Activated naive CD8-positive, alpha-beta T cell treated with anti-CD3 and anti-CD28 coated beads, Interleukin-2, amount 10 ng/mL, durations not matched to agents 7 days and 5 days (primary cell): Measurements from ENCODE around the gene KDM7A. TPM values are rescaled to one million over a fixed set of nuclear protein-coding genes. Genes with fewer than 3 reads are reported as not detected.
"Not testable (repeated sequence)": the region's sequence is repeated elsewhere in the genome, so short reads cannot be mapped to it uniquely, and the experiment has no call there.

Experiments used
- ATAC-seq: fragments of 150-1000 bp; cut with Tn5 transposase; one replicate; pipeline ENCODE4 v1.10.0; 2021; ENCODE audit warnings: low read depth, moderate library complexity
- POLR2A ChIA-PET: fragments of 350-600 bp; sonication (Branson Sonifier 250); formaldehyde crosslinking; loops from one replicate; lab custom pipeline; 2021; ENCODE audit warnings: antibody characterized with exemption; lab: Charles Lee
- DNase-seq: peaks from one replicate; pipeline ENCODE4 v3.0.0; 2021
- H3K27ac Mint-ChIP-seq: one replicate; pipeline ENCODE4 v1.8.0; 2022; ENCODE audit warnings: mild to moderate bottlenecking, mixed read lengths
- H3K27me3 Mint-ChIP-seq: one replicate; pipeline ENCODE4 v1.8.0; 2022; ENCODE audit warnings: mild to moderate bottlenecking, moderate library complexity, mixed read lengths
- H3K36me3 Mint-ChIP-seq: one replicate; pipeline ENCODE4 v1.8.0; 2021; ENCODE audit warnings: mild to moderate bottlenecking, mixed read lengths
- H3K4me1 Mint-ChIP-seq: one replicate; pipeline ENCODE4 v1.8.0; 2021; ENCODE audit warnings: mixed read lengths
- H3K4me3 Mint-ChIP-seq: one replicate; pipeline ENCODE4 v1.8.0; 2022; ENCODE audit warnings: mild to moderate bottlenecking, moderate library complexity, mixed read lengths
- H3K9me3 Mint-ChIP-seq: one replicate; pipeline ENCODE4 v1.8.0; 2021; ENCODE audit warnings: mixed read lengths
- total RNA-seq, 2 experiments: library from RNA; stranded (reverse); gene quantifications; one replicate each; pipeline ENCODE4 v1.2.3, GENCODE V29; 2021

The KDM7A gene
- total RNA-seq, 2 experiments from 2014 or later = 20.5 to 21.2 TPM

DNA sequence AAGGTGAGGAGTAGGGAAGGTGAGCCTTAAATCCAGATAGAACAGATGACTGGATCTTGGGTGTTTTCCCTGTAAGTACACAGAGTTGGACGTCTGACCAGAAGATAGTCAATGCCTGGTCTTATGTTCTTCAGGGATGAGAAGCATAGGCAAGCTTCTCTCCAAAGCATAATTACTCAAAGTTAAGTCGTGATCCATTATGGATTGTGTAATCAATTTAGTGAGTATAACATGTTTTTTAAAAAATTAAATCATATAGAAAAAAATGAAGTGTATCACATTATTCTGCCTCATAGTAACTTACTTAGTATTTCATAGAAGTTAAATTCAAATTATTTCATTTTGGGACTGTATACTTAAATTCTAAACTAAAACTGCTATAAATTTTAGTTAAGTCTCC is 39.7 kb downstream of the KDM7A start:
- ATAC-seq = no peak
- Mint-ChIP-seq H3K27ac (no peak overlapping the region), H3K4me3 (no peak overlapping the region), H3K9me3 (no peaks in the 10 kb centered on the region), H3K36me3 (peaks cover 6% of the 10 kb centered on the region), H3K27me3 (no peaks in the 10 kb centered on the region), H3K4me1 (peaks cover 1% of the 10 kb centered on the region)
- no peak for DNase-seq
- POLR2A ChIA-PET = no interaction called here

- no peaks in the 10 kb centered on the region for H3K9me3 Mint-ChIP-seq
- peaks cover 12% of the 10 kb centered on the region for H3K36me3 Mint-ChIP-seq
- DNase-seq (no peak), ATAC-seq (no peak)
- POLR2A ChIA-PET = no interaction called here
- H3K4me1 Mint-ChIP-seq = peaks cover 1% of the 10 kb centered on the region
- H3K27ac Mint-ChIP-seq = no peak overlapping the region
- no peaks in the 10 kb centered on the region for H3K27me3 Mint-ChIP-seq
- no peak overlapping the region for H3K4me3 Mint-ChIP-seq
These were observed 40.7 kb downstream of the KDM7A start for GRCh38 chr7:140136073-140136472.

DNA sequence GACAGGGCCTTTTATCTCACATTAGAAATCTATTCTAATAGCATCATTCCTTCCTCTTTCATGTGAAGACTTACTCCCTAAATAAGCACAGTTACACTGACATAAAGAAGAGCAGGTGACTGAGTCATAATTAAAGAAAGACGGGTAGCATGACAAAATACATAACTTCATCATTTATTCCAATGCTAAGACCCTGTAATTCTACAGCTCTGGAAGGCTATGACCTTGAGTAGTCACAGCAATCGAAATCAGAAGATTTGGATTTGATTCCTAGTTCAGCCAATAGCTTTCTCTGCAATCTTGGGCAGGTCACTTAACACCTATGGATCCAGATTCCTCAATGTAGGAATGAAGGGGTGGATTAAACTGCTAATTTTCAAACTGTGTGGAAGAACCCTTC is 42.7 kb downstream of the KDM7A start:
- ATAC-seq = no peak
- no peak overlapping the region for H3K4me3 Mint-ChIP-seq
- POLR2A ChIA-PET = no interaction called here

GRCh38 chr7:140127360-140128127 is 49.2 kb downstream of the KDM7A start:
- Mint-ChIP-seq H3K27ac (no peak overlapping the region), H3K36me3 (peaks cover 21% of the 10 kb centered on the region), H3K4me1 (peaks cover 6% of the 10 kb centered on the region), H3K9me3 (no peaks in the 10 kb centered on the region), H3K27me3 (no peaks in the 10 kb centered on the region), H3K4me3 (no peak overlapping the region)
- DNase-seq (no peak), ATAC-seq (no peak)
- POLR2A ChIA-PET = no interaction called here

More for the DNA sequence above, 42.7 kb downstream of the KDM7A start:
- DNase-seq = no peak
- H3K36me3 Mint-ChIP-seq = peaks cover 14% of the 10 kb centered on the region
- no peaks in the 10 kb centered on the region for H3K27me3 Mint-ChIP-seq
- H3K4me1 Mint-ChIP-seq = peaks cover 3% of the 10 kb centered on the region
- H3K9me3 Mint-ChIP-seq = no peaks in the 10 kb centered on the region
- no peak overlapping the region for H3K27ac Mint-ChIP-seq

DNA sequence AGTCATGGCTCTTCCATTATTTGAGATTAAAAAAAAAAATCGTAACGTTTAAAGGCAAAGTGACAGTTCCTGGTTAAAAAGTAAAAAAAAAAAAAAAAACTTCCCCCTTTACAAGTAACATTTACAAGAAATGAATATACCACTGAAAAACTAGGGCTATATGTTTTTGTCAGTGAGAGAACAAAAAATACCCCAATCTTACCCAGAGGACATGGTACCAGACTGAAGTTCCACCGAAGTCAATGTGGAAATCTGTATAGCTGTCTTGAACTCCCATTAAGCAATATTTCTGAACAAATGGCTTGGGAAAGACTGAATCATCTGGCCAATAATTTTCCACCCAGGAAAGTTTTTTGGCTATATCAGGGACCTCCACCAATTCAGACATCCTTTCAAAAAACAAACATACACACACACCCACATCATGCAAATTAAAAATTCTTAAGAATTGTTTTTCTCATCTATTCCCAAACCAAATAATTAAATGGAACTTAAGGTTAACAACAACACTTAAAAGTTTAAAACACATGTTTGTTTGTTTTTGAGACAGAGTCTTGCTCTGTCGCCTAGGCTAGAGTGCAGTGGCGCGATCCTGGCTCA is 50.2 kb downstream of the KDM7A start:
- H3K27me3 Mint-ChIP-seq = no peaks in the 10 kb centered on the region
- no peak for DNase-seq
- no peaks in the 10 kb centered on the region for H3K9me3 Mint-ChIP-seq
- ATAC-seq = no peak
- H3K36me3 Mint-ChIP-seq = peaks cover 15% of the 10 kb centered on the region
- H3K4me1 Mint-ChIP-seq = peaks cover 6% of the 10 kb centered on the region
- POLR2A ChIA-PET = no interaction called here
- H3K27ac Mint-ChIP-seq = no peak overlapping the region
- no peak overlapping the region for H3K4me3 Mint-ChIP-seq

DNA sequence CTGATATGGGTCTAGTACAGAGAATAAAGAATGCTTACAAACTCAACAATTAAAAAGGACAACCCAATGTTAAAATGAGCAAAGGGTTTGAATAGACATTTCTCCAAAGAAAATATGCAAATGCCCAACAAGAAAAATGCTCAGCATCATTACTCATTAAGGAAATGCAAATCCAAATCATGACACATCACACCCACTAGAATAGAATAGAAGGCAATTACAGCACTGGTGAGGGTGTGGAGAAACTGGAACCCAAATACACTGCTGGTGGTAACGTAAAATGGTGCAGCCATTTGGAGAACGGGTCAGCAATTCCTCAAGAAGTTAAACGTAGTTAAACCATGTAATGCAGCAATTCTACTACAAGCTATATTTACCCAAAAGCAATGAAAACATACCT is 53.8 kb downstream of the KDM7A start:
- DNase-seq = no peak
- Mint-ChIP-seq H3K9me3 (no peaks in the 10 kb centered on the region), H3K4me1 (peaks cover 4% of the 10 kb centered on the region), H3K27ac (no peak overlapping the region), H3K27me3 (no peaks in the 10 kb centered on the region), H3K36me3 (peaks cover 11% of the 10 kb centered on the region), H3K4me3 (no peak overlapping the region)
- ATAC-seq = no peak
- POLR2A ChIA-PET = no interaction called here

- H3K27ac Mint-ChIP-seq = no peak overlapping the region
- ATAC-seq (no peak), DNase-seq (no peak)
- H3K4me3 Mint-ChIP-seq = no peak overlapping the region
- no peaks in the 10 kb centered on the region for H3K4me1 Mint-ChIP-seq
- POLR2A ChIA-PET = no interaction called here
- H3K9me3 Mint-ChIP-seq = no peaks in the 10 kb centered on the region
- peaks cover 8% of the 10 kb centered on the region for H3K36me3 Mint-ChIP-seq
- no peaks in the 10 kb centered on the region for H3K27me3 Mint-ChIP-seq
These were observed 55.5 kb downstream of the KDM7A start for GRCh38 chr7:140121326-140121725.

DNA sequence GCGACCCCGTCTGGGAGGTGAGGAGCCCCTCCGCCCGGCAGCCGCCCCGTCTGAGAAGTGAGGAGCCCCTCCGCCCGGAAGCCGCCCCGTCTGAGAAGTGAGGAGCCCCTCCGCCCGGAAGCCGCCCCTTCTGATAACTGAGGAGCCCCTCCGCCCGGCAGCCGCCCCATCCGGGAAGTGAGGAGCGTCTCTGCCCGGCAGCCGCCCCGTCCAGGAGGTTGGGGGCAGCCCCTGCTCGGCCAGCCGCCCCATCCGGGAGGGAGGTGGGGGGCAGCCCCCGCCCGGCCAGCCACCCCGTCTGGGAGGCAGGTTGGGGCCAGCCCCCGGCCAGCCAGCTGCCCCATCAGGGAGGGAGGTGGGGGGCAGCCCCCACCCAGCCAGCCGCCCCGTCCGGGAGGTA is 62.0 kb downstream of the KDM7A start:
- DNase-seq, H3K4me1 Mint-ChIP-seq, POLR2A ChIA-PET, H3K27me3 Mint-ChIP-seq, ATAC-seq, H3K9me3 Mint-ChIP-seq, H3K27ac Mint-ChIP-seq, H3K4me3 Mint-ChIP-seq: not testable (repeated sequence)
- H3K36me3 Mint-ChIP-seq = peaks cover 29% of the 10 kb centered on the region

GRCh38 chr7:140108777-140109176 is 68.0 kb downstream of the KDM7A start:
- POLR2A ChIA-PET, ATAC-seq, H3K27me3 Mint-ChIP-seq, DNase-seq, H3K4me1 Mint-ChIP-seq, H3K4me3 Mint-ChIP-seq, H3K27ac Mint-ChIP-seq: not testable (repeated sequence)
- H3K36me3 Mint-ChIP-seq = peaks cover 34% of the 10 kb centered on the region
- peaks cover 16% of the 10 kb centered on the region for H3K9me3 Mint-ChIP-seq

GRCh38 chr7:140096459-140096858 is 80.3 kb downstream of the KDM7A start:
- ATAC-seq = no peak
- no peaks in the 10 kb centered on the region for H3K9me3 Mint-ChIP-seq
- POLR2A ChIA-PET = no interaction called here
- H3K27ac Mint-ChIP-seq = no peak overlapping the region
- no peak for DNase-seq
- H3K4me1 Mint-ChIP-seq = no peaks in the 10 kb centered on the region
- peaks cover 57% of the 10 kb centered on the region for H3K36me3 Mint-ChIP-seq
- H3K27me3 Mint-ChIP-seq = no peaks in the 10 kb centered on the region
- no peak overlapping the region for H3K4me3 Mint-ChIP-seq

DNA sequence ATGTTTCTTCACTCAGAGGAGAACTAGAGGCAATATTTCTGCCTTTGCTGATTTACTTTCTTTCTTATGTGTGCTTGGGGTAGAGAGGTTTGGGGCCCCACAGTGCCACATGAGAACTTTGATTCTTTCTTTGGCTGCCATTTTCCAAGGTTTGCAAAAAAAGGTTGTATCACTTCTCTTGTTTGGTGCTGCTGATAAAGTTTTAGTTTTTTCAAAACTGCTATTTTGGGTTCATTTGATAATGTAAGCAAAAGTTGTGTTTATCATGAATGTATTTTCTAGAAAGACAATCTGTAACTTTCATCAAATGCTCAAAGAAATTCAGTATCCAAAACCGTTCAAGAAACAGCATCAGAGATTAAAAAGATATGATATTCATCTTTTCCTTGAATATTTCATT is 83.4 kb downstream of the KDM7A start:
- no peaks in the 10 kb centered on the region for H3K4me1 Mint-ChIP-seq
- ATAC-seq = no peak
- no peaks in the 10 kb centered on the region for H3K9me3 Mint-ChIP-seq
- POLR2A ChIA-PET = no interaction called here
- no peak for DNase-seq
- no peak overlapping the region for H3K27ac Mint-ChIP-seq
- no peaks in the 10 kb centered on the region for H3K27me3 Mint-ChIP-seq
- H3K36me3 Mint-ChIP-seq = peaks cover 51% of the 10 kb centered on the region
- H3K4me3 Mint-ChIP-seq = no peak overlapping the region

- peak overlapping the region; percentile 48 for H3K4me3 Mint-ChIP-seq
- no peak for ATAC-seq
- H3K27ac Mint-ChIP-seq = no peak overlapping the region
- POLR2A ChIA-PET = no interaction called here
- H3K9me3 Mint-ChIP-seq = no peaks in the 10 kb centered on the region
- H3K4me1 Mint-ChIP-seq = peaks cover 20% of the 10 kb centered on the region
- no peak for DNase-seq
- peaks cover 2% of the 10 kb centered on the region for H3K36me3 Mint-ChIP-seq
- H3K27me3 Mint-ChIP-seq = peaks cover 3% of the 10 kb centered on the region
These were observed 91.3 kb downstream of the KDM7A start for GRCh38 chr7:140085447-140085846.

DNA sequence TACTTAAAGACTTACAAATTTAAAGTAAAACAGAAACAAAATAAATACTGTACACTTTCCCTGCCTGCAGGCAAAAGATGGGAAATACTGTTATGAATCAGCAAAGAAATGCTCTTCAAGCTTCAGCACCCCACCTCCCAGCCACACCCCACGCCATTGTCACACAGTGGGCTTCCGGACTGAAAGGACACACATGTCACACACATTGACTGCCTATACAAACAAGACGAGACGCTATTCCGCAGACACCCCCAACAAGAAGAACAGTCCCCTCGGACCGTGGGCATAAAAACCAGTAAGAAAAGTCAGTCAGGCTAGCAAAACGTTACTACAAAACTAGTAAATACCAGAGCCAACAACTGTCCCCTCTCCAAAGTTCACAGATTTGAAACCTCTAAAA is 91.8 kb downstream of the KDM7A start:
- POLR2A ChIA-PET = no interaction called here
- Mint-ChIP-seq H3K4me3 (peak overlapping the region; percentile 48), H3K36me3 (peaks cover 2% of the 10 kb centered on the region), H3K4me1 (peaks cover 20% of the 10 kb centered on the region), H3K27me3 (peaks cover 7% of the 10 kb centered on the region), H3K27ac (peak overlapping the region; percentile 14), H3K9me3 (no peaks in the 10 kb centered on the region)
- peak; percentile 74 for ATAC-seq
- DNase-seq = no peak

DNA sequence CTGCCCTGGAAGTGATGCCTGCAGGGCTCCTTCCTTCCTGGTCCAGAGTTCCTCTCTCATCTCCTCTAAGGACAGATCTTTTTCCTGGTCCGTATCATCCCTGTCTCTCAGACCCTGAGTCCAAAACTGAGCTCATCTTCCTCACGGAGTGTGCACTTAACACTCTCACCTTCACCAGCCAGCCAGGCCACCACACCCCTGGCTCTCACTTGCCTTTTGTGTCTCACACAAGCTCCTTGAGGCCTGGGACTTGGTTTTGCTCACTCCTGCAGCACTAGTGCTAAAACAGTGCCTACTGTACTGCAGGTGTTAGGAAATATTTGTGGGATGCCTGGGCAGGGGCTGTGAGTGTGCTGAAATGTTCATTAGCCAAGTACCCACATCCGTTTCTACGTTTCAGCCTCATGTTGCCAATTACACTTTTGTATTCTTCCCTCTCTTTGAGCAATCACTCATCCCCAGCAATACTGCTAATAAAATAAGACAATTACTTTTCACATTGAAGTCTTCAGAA is 92.6 kb downstream of the KDM7A start:
- H3K4me1 Mint-ChIP-seq = peaks cover 20% of the 10 kb centered on the region
- POLR2A ChIA-PET = no interaction called here
- no peak for ATAC-seq
- no peak overlapping the region for H3K4me3 Mint-ChIP-seq
- DNase-seq = no peak
- H3K9me3 Mint-ChIP-seq = no peaks in the 10 kb centered on the region
- no peak overlapping the region for H3K27ac Mint-ChIP-seq
- H3K36me3 Mint-ChIP-seq = peaks cover 2% of the 10 kb centered on the region
- peaks cover 7% of the 10 kb centered on the region for H3K27me3 Mint-ChIP-seq
